ENCODE results near the gene PAX9.

Gene PAX9

GRCh38 chr14:36627981-36628380 lies 33.7 kb upstream of the PAX9 start:
- no peak overlapping the region for H3K23ac ChIP-seq (ENCODE audit: low read depth, low read length, poor library complexity)
- H2AFZ ChIP-seq (ENCODE audit: low read length), result no peak overlapping the region
- WGBS, 2 donors (ENCODE audit: extremely low coverage in 2 of 2, insufficient read length in 2 of 2, insufficient replicate concordance in 1 of 2), result no CpG with 5 or more reads among the region's 3 CpGs
- no peak overlapping the region for H3K9ac ChIP-seq (ENCODE audit: low read depth, low read length, poor library complexity)
- H3K4me1 ChIP-seq (ENCODE audit: control insufficient read depth in 2 of 2, insufficient read depth in 1 of 2, low read depth in 1 of 2, low read length in 2 of 2), result no peaks in the 10 kb centered on the region
- no peak for DNase-seq (ENCODE audit: low spot score)
- no peak overlapping the region for H2BK15ac ChIP-seq (ENCODE audit: low read length)
- H3K27ac ChIP-seq (replicated peaks; ENCODE audit: low read length), result no peak overlapping the region
- H2BK5ac ChIP-seq (ENCODE audit: low read length), result no peak overlapping the region
- no peak overlapping the region for H3K18ac ChIP-seq (ENCODE audit: low read length)
- H2AK5ac ChIP-seq (ENCODE audit: low read depth, low read length), result no peak overlapping the region
- H3K4me2 ChIP-seq (ENCODE audit: insufficient read depth, low read length, poor library complexity, severe bottlenecking), result no peak overlapping the region
- H3K79me1 ChIP-seq (ENCODE audit: low read depth, low read length), result no peaks in the 10 kb centered on the region
- H2BK120ac ChIP-seq (ENCODE audit: low read depth, low read length), result no peak overlapping the region
- H3K14ac ChIP-seq (ENCODE audit: low read length), result no peak overlapping the region
- no peak overlapping the region for H2BK12ac ChIP-seq (ENCODE audit: low read length)
- H4K8ac ChIP-seq (ENCODE audit: low read depth, low read length), result no peak overlapping the region
- H3K27me3 ChIP-seq (ENCODE audit: control insufficient read depth in 3 of 3, insufficient read depth in 3 of 3, low read depth in 1 of 3, low read length in 3 of 3), result peaks cover 0 to 23% (median 0%) of the 10 kb centered on the region in 3 experiments
- no peaks in the 10 kb centered on the region for H3K9me3 ChIP-seq (replicated peaks in 1 of 2; ENCODE audit: control insufficient read depth in 2 of 2, insufficient read depth in 1 of 2, low read depth in 1 of 2, low read length in 2 of 2)
- no peaks in the 10 kb centered on the region for H3K36me3 ChIP-seq (replicated peaks in 1 of 2; ENCODE audit: control insufficient read depth in 2 of 2, insufficient read depth in 2 of 2, low read length in 2 of 2)
- no peak overlapping the region for H3K4ac ChIP-seq (ENCODE audit: low read length)
- no peak overlapping the region for H4K91ac ChIP-seq (ENCODE audit: low read depth, low read length, poor library complexity)
- no peak overlapping the region for H3K4me3 ChIP-seq (ENCODE audit: low read length in 2 of 2)

DNA sequence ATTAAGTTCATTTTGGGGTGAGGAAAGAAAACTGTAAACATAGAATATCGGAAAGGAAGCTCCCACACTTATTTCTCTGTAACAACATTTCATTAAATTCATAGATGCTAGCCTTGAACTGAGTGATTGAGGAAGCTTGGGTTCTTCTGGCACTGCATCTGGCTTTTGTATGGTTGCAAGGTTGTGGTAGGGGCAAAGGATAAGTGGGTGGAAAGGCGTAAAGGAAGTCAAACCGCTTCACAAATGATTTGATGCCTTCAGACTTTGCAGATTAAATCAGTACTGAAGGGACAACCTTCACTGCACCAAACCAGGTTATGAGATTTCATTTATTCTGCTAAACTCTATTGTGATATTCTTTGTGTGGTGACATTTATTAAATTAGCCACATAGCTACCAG lies 28.1 kb upstream of the PAX9 start:
- H3K27me3 ChIP-seq (ENCODE audit: control insufficient read depth in 3 of 3, insufficient read depth in 3 of 3, low read depth in 1 of 3, low read length in 3 of 3), result peaks cover 0 to 23% (median 0%) of the 10 kb centered on the region in 3 experiments
- no peaks in the 10 kb centered on the region for H3K4me1 ChIP-seq (ENCODE audit: control insufficient read depth in 2 of 2, insufficient read depth in 1 of 2, low read depth in 1 of 2, low read length in 2 of 2)
- no peak for DNase-seq (ENCODE audit: low spot score)
- H2AK5ac ChIP-seq (ENCODE audit: low read depth, low read length), result no peak overlapping the region
- H3K14ac ChIP-seq (ENCODE audit: low read length), result no peak overlapping the region
- no peak overlapping the region for H3K18ac ChIP-seq (ENCODE audit: low read length)
- no peak overlapping the region for H4K91ac ChIP-seq (ENCODE audit: low read depth, low read length, poor library complexity)
- H3K23ac ChIP-seq (ENCODE audit: low read depth, low read length, poor library complexity), result no peak overlapping the region
- H3K4me3 ChIP-seq (ENCODE audit: low read length in 2 of 2), result no peak overlapping the region
- H4K8ac ChIP-seq (ENCODE audit: low read depth, low read length), result no peak overlapping the region
- no peaks in the 10 kb centered on the region for H3K9me3 ChIP-seq (replicated peaks in 1 of 2; ENCODE audit: control insufficient read depth in 2 of 2, insufficient read depth in 1 of 2, low read depth in 1 of 2, low read length in 2 of 2)
- no peak overlapping the region for H2BK5ac ChIP-seq (ENCODE audit: low read length)
- H2AFZ ChIP-seq (ENCODE audit: low read length), result no peak overlapping the region
- no peak overlapping the region for H2BK12ac ChIP-seq (ENCODE audit: low read length)
- no peak overlapping the region for H2BK120ac ChIP-seq (ENCODE audit: low read depth, low read length)
- no peak overlapping the region for H3K27ac ChIP-seq (replicated peaks; ENCODE audit: low read length)
- no peak overlapping the region for H2BK15ac ChIP-seq (ENCODE audit: low read length)
- no peaks in the 10 kb centered on the region for H3K36me3 ChIP-seq (replicated peaks in 1 of 2; ENCODE audit: control insufficient read depth in 2 of 2, insufficient read depth in 2 of 2, low read length in 2 of 2)
- H3K79me1 ChIP-seq (ENCODE audit: low read depth, low read length), result no peaks in the 10 kb centered on the region
- H3K4ac ChIP-seq (ENCODE audit: low read length), result no peak overlapping the region
- H3K9ac ChIP-seq (ENCODE audit: low read depth, low read length, poor library complexity), result no peak overlapping the region
- no CpG with 5 or more reads among the region's 3 CpGs for WGBS, 2 donors (ENCODE audit: extremely low coverage in 2 of 2, insufficient read length in 2 of 2, insufficient replicate concordance in 1 of 2)
- no peak overlapping the region for H3K4me2 ChIP-seq (ENCODE audit: insufficient read depth, low read length, poor library complexity, severe bottlenecking)

GRCh38 chr14:36646664-36647416 lies 14.8 kb upstream of the PAX9 start:
- H3K14ac ChIP-seq (ENCODE audit: low read length), result peak overlapping the region; percentile 41
- WGBS, 2 donors (ENCODE audit: extremely low coverage in 2 of 2, insufficient read length in 2 of 2, insufficient replicate concordance in 1 of 2), result no CpG with 5 or more reads among the region's 55 CpGs
- DNase-seq (ENCODE audit: low spot score), result no peak
- H3K9ac ChIP-seq (ENCODE audit: low read depth, low read length, poor library complexity), result peak overlapping the region; percentile 85
- H2BK15ac ChIP-seq (ENCODE audit: low read length), result no peak overlapping the region
- H3K23ac ChIP-seq (ENCODE audit: low read depth, low read length, poor library complexity), result peak overlapping the region; percentile 17
- no peak overlapping the region for H2BK12ac ChIP-seq (ENCODE audit: low read length)
- H2BK120ac ChIP-seq (ENCODE audit: low read depth, low read length), result no peak overlapping the region
- H3K4me1 ChIP-seq (ENCODE audit: control insufficient read depth in 2 of 2, insufficient read depth in 1 of 2, low read depth in 1 of 2, low read length in 2 of 2), result peaks cover 4 to 5% of the 10 kb centered on the region in 2 donors
- H4K8ac ChIP-seq (ENCODE audit: low read depth, low read length), result no peak overlapping the region
- no peaks in the 10 kb centered on the region for H3K36me3 ChIP-seq (replicated peaks in 1 of 2; ENCODE audit: control insufficient read depth in 2 of 2, insufficient read depth in 2 of 2, low read length in 2 of 2)
- no peak overlapping the region for H4K91ac ChIP-seq (ENCODE audit: low read depth, low read length, poor library complexity)
- no peak overlapping the region for H3K4ac ChIP-seq (ENCODE audit: low read length)
- no peak overlapping the region for H2BK5ac ChIP-seq (ENCODE audit: low read length)
- H2AK5ac ChIP-seq (ENCODE audit: low read depth, low read length), result no peak overlapping the region
- peak overlapping the region; percentile 47 to 77 for H3K4me3 ChIP-seq (ENCODE audit: low read length in 2 of 2)
- H3K27me3 ChIP-seq (ENCODE audit: control insufficient read depth in 3 of 3, insufficient read depth in 3 of 3, low read depth in 1 of 3, low read length in 3 of 3), result peaks cover 23 to 80% (median 64%) of the 10 kb centered on the region in 3 experiments
- no peak overlapping the region for H3K27ac ChIP-seq (replicated peaks; ENCODE audit: low read length)
- H3K18ac ChIP-seq (ENCODE audit: low read length), result peak overlapping the region; percentile 77
- no peaks in the 10 kb centered on the region for H3K9me3 ChIP-seq (replicated peaks in 1 of 2; ENCODE audit: control insufficient read depth in 2 of 2, insufficient read depth in 1 of 2, low read depth in 1 of 2, low read length in 2 of 2)
- H2AFZ ChIP-seq (ENCODE audit: low read length), result peak overlapping the region; percentile 95
- H3K4me2 ChIP-seq (ENCODE audit: insufficient read depth, low read length, poor library complexity, severe bottlenecking), result peak overlapping the region; percentile 97
- H3K79me1 ChIP-seq (ENCODE audit: low read depth, low read length), result no peaks in the 10 kb centered on the region

- H3K4me1 ChIP-seq (ENCODE audit: control insufficient read depth in 2 of 2, insufficient read depth in 1 of 2, low read depth in 1 of 2, low read length in 2 of 2), result peaks cover 4 to 5% of the 10 kb centered on the region in 2 donors
- WGBS, 2 donors (ENCODE audit: extremely low coverage in 2 of 2, insufficient read length in 2 of 2, insufficient replicate concordance in 1 of 2), result no CpG with 5 or more reads among the region's 34 CpGs
Measured at GRCh38 chr14:36647417-36647823, 14.2 kb upstream of the PAX9 start.

More at GRCh38 chr14:36647417-36647823, 14.2 kb upstream of the PAX9 start:
- Histone ChIP-seq H3K9ac (ENCODE audit: low read depth, low read length, poor library complexity) (peak overlapping the region; percentile 85), H3K27ac (replicated peaks; ENCODE audit: low read length) (no peak overlapping the region), H2AK5ac (ENCODE audit: low read depth, low read length) (no peak overlapping the region), H3K27me3 (ENCODE audit: control insufficient read depth in 3 of 3, insufficient read depth in 3 of 3, low read depth in 1 of 3, low read length in 3 of 3) (peaks cover 23 to 86% (median 67%) of the 10 kb centered on the region in 3 experiments), H4K91ac (ENCODE audit: low read depth, low read length, poor library complexity) (no peak overlapping the region), H4K8ac (ENCODE audit: low read depth, low read length) (no peak overlapping the region), H3K4ac (ENCODE audit: low read length) (no peak overlapping the region), H2BK5ac (ENCODE audit: low read length) (peak overlapping the region; percentile 22), H2BK120ac (ENCODE audit: low read depth, low read length) (no peak overlapping the region), H3K4me2 (ENCODE audit: insufficient read depth, low read length, poor library complexity, severe bottlenecking) (peak overlapping the region; percentile 97), H3K18ac (ENCODE audit: low read length) (peak overlapping the region; percentile 90), H3K14ac (ENCODE audit: low read length) (peak overlapping the region; percentile 41), H3K79me1 (ENCODE audit: low read depth, low read length) (no peaks in the 10 kb centered on the region), H3K23ac (ENCODE audit: low read depth, low read length, poor library complexity) (peak overlapping the region; percentile 17), H2AFZ (ENCODE audit: low read length) (peak overlapping the region; percentile 95), H3K4me3 (ENCODE audit: low read length in 2 of 2) (peak overlapping the region; percentile 47 to 77), H3K9me3 (replicated peaks in 1 of 2; ENCODE audit: control insufficient read depth in 2 of 2, insufficient read depth in 1 of 2, low read depth in 1 of 2, low read length in 2 of 2) (no peaks in the 10 kb centered on the region), H2BK12ac (ENCODE audit: low read length) (no peak overlapping the region), H3K36me3 (replicated peaks in 1 of 2; ENCODE audit: control insufficient read depth in 2 of 2, insufficient read depth in 2 of 2, low read length in 2 of 2) (no peaks in the 10 kb centered on the region), H2BK15ac (ENCODE audit: low read length) (no peak overlapping the region)
- no peak for DNase-seq (ENCODE audit: low spot score)
